ENCODE results near the gene ZAP70. TPM values are rescaled to one million over a fixed set of nuclear protein-coding genes. Genes with fewer than 3 reads are reported as not detected.

The ZAP70 gene
- total and polyA plus RNA-seq, 2 donors (not counting 3 experiments of a cell fraction or from before 2014, with no cell fraction given), result 0.14 TPM; not detected in 1

- Histone ChIP-seq H3K9ac (replicated peaks; ENCODE audit: extremely low read depth, insufficient read depth, low read length) (no peak overlapping the region), H3K36me3 (ENCODE audit: control insufficient read depth in 2 of 2, extremely low read depth in 1 of 2, insufficient read depth in 2 of 2, low read length in 2 of 2) (peaks cover 3 to 5% of the 10 kb centered on the region in 2 experiments), H3K9me1 (replicated peaks; ENCODE audit: control insufficient read depth, extremely low read depth, insufficient read depth, low read length) (no peaks in the 10 kb centered on the region), H3K4me3 (replicated peaks in 1 of 3; ENCODE audit: insufficient read depth in 1 of 3, low read depth in 1 of 3, low read length in 3 of 3) (no peak overlapping the region), H3K27me3 (ENCODE audit: control insufficient read depth in 2 of 2, insufficient read depth in 2 of 2, low read length in 2 of 2) (no peaks in the 10 kb centered on the region), H3K27ac (ENCODE audit: insufficient read depth, low read depth, low read length) (no peak overlapping the region), H3K4me1 (ENCODE audit: control insufficient read depth, extremely low read depth, insufficient read depth, low read length) (no peaks in the 10 kb centered on the region), H2AFZ (ENCODE audit: low read depth, low read length) (no peak overlapping the region), H3K79me2 (ENCODE audit: control insufficient read depth, insufficient read depth, low read length) (no peaks in the 10 kb centered on the region), H3K9me3 (replicated peaks; ENCODE audit: control insufficient read depth, insufficient read depth, low read length) (no peaks in the 10 kb centered on the region), H4K20me1 (replicated peaks; ENCODE audit: control insufficient read depth, extremely low read depth, insufficient read depth, low read length) (no peaks in the 10 kb centered on the region), H3K4me2 (ENCODE audit: insufficient read depth, low read length) (no peak overlapping the region)
- CTCF ChIA-PET, result interaction anchor here (0.6 to 3.2 kb wide), 16 partner anchors 12 to 610 kb away, joined by 3 to 37 read pairs (median 4); no protein-coding TSS in a partner anchor
- TF ChIP-seq JUN (IDR thresholded peaks at IDR 0.05; ENCODE audit: borderline replicate concordance, insufficient read depth, insufficient read length, low read depth), result no peak
- TF ChIP-seq CTCF (IDR thresholded peaks at IDR 0.05; ENCODE audit: extremely low read depth in 1 of 2, insufficient read depth in 1 of 2, low read depth in 1 of 2, low read length in 2 of 2), result peak; percentile 47 to 69
- no peak for TF ChIP-seq FOS (IDR thresholded peaks at IDR 0.05; ENCODE audit: borderline replicate concordance, insufficient read depth, low read length)
- TF ChIP-seq MAX (IDR thresholded peaks at IDR 0.05; ENCODE audit: insufficient read depth, insufficient read length), result no peak
- TF ChIP-seq POLR2AphosphoS5 (IDR thresholded peaks at IDR 0.05; ENCODE audit: insufficient read depth, low read depth, low read length), result no peak
- POLR2A ChIA-PET, result no interaction called here
- DNase-seq (ENCODE audit: low read depth, low spot score) (peak; percentile 12), FAIRE-seq (no peak)
- dilution Hi-C loops (cut with MboI; ENCODE audit: extremely low pct_ligation_motif_present, low sequenced_read_pairs) (no loop called here), intact Hi-C loops (cut with micrococcal nuclease) (loop anchor here (1.0 kb wide), 1 partner anchor 495 kb away; no protein-coding TSS in a partner anchor)
- no TSS peak for BruUV-seq (replicated peaks)
Measured at GRCh38 chr2:97774425-97774824, 61.0 kb downstream of the ZAP70 start.
